ENCODE measurements around the gene EPB41L1.
A peak's percentile ranks its signal among the peaks of the same experiment; 100 is the strongest.

EPB41L1 gene

GRCh38 chr20:36271639-36272546, 117.4 kb downstream of the EPB41L1 start:
- TF ChIP-seq CTCF (conservative IDR thresholded peaks at IDR 0.05; ENCODE audit: low read depth, low read length), result no peak
- H3K4me3 ChIP-seq (ENCODE audit: low read length), result no peak overlapping the region
- no peak for DNase-seq (ENCODE audit: low read depth)

DNA sequence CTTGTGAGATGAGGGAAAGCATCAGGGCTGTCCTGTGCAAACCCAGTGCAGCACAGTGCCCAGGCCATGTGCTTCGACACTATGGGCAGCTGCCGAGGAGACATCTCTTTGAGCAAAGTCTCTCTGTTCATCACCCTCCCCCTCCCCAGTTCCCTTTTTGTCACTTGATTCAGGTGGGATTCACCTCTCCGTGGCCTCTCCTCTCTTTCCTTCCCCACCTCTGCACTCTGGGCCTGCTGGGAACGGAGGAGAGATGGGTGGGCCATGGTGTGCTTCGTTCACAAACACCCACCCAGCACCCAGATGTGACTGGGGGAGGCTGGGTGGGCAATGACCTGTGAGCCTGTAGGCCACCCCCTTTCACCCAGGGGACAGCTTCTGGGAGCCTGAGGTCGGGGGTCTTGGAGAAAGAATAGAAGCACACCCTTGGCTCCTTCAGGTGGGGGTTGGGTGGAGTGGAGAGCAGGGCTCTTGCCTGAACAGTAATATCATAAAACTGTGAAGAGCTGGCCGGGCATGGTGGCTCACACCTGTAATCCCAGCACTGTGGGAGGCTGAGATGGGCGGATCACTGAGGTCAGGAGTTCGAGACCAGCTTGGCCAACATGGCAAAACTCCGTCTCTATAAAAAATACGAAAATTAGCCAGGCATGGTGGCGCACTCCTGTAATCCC, 118.1 kb downstream of the EPB41L1 start:
- no peak for TF ChIP-seq CTCF (conservative IDR thresholded peaks at IDR 0.05; ENCODE audit: low read depth, low read length)
- H3K4me3 ChIP-seq (ENCODE audit: low read length), result no peak overlapping the region
- no peak for DNase-seq (ENCODE audit: low read depth)

DNA sequence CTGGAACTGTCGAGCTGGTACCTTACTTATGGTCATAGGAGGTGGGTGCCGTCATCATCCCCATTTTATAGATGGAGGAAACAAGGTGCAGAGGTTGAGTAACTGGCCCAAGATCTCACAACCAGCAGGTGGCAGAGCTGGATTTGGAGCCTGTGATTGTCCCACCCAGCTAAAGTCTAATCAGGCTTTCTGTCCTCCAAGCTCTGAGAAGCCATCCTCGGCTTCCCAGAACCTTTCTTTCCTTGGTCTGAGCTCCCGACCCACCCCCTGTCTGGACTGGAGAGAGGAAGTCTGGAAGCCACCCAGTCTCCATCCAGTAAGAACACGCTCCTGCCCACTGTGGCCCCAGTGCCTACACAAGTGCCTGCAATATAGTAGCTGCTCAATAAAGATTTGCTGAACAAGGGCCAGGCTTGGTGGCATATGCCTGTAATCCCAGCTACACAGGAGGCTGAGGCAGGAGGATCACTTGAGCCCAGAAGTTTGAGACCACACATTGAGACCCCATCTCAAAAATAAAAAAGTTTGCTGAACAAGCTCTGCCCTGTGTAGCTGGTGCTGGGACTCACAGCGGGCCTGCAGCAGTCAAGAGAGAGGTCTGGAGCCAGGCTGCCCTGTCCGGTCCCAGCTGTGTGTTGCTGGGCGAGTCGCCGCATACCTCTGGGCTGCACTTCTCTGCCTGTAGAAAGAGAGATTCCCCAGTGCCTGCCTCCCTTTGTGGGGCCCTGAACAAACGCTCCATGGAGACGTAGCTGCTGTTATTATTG, 119.1 kb downstream of the EPB41L1 start:
- H3K4me3 ChIP-seq (ENCODE audit: low read length), result no peak overlapping the region
- peak; percentile 47 for TF ChIP-seq CTCF (conservative IDR thresholded peaks at IDR 0.05; ENCODE audit: low read depth, low read length)
- peak; percentile 0 for DNase-seq (ENCODE audit: low read depth)

GRCh38 chr20:36274181-36274841, 119.8 kb downstream of the EPB41L1 start:
- DNase-seq (ENCODE audit: low read depth), result no peak
- H3K4me3 ChIP-seq (ENCODE audit: low read length), result no peak overlapping the region
- TF ChIP-seq CTCF (conservative IDR thresholded peaks at IDR 0.05; ENCODE audit: low read depth, low read length), result no peak

GRCh38 chr20:36275011-36275410, 120.5 kb downstream of the EPB41L1 start:
- no peak for TF ChIP-seq CTCF (conservative IDR thresholded peaks at IDR 0.05; ENCODE audit: low read depth, low read length)
- no peak overlapping the region for H3K4me3 ChIP-seq (ENCODE audit: low read length)
- no peak for DNase-seq (ENCODE audit: low read depth)

DNA sequence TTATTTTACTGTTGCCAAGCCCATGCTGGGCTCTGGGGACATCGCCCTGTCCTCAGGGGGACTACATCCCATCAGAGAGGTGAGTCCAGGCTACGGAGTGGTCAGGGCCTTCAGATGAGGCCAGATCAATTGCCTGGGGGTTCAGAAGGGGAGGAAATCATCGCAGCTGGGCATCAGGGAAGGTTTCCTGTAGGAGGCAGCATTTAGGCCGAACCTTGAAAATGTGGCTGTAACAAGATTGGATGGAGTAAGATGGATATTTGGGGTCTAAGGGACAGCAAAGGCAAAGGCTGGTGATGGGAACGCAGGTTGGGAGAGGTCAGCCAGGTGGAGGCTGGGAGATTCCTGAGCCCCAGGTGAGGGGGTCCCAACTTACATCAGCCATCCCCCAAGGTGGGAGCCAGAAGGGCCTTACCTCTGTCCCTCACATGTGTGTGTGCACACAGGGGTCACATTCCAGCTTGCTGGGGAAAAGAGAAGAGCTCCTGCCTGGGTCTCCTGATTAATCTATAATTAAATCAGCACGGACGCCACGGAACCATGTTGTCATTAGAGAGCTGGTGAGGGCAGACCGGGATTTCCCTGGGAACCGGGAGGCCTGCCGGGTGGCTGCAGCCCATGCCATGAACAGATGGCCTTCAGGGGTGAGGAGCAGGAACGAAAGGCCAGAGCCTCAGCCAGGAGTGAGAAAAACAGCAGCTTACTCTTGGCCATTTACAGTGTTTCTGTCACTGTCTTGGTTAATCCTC, 121.1 kb downstream of the EPB41L1 start:
- DNase-seq (ENCODE audit: low read depth), result no peak
- no peak overlapping the region for H3K4me3 ChIP-seq (ENCODE audit: low read length)
- no peak for TF ChIP-seq CTCF (conservative IDR thresholded peaks at IDR 0.05; ENCODE audit: low read depth, low read length)

All from retinal pigment epithelial cell (primary cell).